Kidney epithelial cell (primary cell): ENCODE results near the gene EML1. TPM values are rescaled to one million over a fixed set of nuclear protein-coding genes. Genes with fewer than 3 reads are reported as not detected.
"Not testable (repeated sequence)": the region's sequence is repeated elsewhere in the genome, so short reads cannot be mapped to it uniquely, and the experiment has no call there.

Experiments
- DNase-seq: peaks from one replicate; pipeline ENCODE4 v3.0.0-alpha.2; 2010; ENCODE audit warnings: low read depth
- H3K27me3 ChIP-seq: 2 replicates; pipeline ENCODE4 v1.6.0; 2011; ENCODE audit warnings: low read length; ENCODE audit not compliant: control insufficient read depth, insufficient read depth
- H3K36me3 ChIP-seq: 2 replicates; pipeline ENCODE4 v1.5.1; 2011; ENCODE audit warnings: low read length; ENCODE audit not compliant: control insufficient read depth, insufficient read depth
- H3K4me3 ChIP-seq: 2 replicates; pipeline ENCODE4 v1.5.1; 2011; ENCODE audit warnings: low read depth, mild to moderate bottlenecking, control low read depth, low read length
- total RNA-seq: library from RNA; depleted of rRNA; stranded (reverse); fragments of >200 nt; gene quantifications from 2 replicates; pipeline ENCODE4 v1.2.3, GENCODE V29; 2015
- TF ChIP-seq, protein P1 (sequence below): IDR thresholded peaks from 2 replicates; pipeline ENCODE4 v1.5.1; 2011; ENCODE audit warnings: mild to moderate bottlenecking, moderate library complexity, low read length, control low read depth, inconsistent platforms; ENCODE audit not compliant: insufficient read depth, poor library complexity, severe bottlenecking

Gene EML1
- total RNA-seq, 1 donor from 2014 or later = 11.6 TPM

DNA sequence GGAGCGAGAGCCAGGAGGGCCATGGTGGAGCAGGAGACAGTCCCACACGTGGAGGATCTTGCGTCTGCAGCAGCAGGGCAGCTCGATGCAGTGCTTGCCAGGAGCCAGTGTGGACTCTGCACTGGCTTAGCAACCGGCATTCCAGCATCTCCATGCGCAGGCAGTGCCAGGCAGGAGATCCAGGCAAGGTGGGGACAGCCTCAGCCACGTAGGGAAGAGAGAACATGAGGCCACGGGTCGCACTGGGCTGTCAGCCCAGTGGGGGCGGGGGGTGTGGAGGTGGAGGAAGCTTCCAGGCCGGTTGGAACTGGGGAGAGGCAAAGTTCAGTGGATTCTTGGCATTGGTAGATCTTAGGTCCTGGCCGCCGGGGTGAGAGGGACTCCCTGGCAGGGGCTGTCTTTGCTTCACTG, 151.0 kb downstream of the EML1 start:
- no peak for DNase-seq
- Histone ChIP-seq H3K4me3 (no peak overlapping the region), H3K36me3 (no peaks in the 10 kb centered on the region), H3K27me3 (peaks cover 6% of the 10 kb centered on the region)
- TF ChIP-seq, protein P1, sequence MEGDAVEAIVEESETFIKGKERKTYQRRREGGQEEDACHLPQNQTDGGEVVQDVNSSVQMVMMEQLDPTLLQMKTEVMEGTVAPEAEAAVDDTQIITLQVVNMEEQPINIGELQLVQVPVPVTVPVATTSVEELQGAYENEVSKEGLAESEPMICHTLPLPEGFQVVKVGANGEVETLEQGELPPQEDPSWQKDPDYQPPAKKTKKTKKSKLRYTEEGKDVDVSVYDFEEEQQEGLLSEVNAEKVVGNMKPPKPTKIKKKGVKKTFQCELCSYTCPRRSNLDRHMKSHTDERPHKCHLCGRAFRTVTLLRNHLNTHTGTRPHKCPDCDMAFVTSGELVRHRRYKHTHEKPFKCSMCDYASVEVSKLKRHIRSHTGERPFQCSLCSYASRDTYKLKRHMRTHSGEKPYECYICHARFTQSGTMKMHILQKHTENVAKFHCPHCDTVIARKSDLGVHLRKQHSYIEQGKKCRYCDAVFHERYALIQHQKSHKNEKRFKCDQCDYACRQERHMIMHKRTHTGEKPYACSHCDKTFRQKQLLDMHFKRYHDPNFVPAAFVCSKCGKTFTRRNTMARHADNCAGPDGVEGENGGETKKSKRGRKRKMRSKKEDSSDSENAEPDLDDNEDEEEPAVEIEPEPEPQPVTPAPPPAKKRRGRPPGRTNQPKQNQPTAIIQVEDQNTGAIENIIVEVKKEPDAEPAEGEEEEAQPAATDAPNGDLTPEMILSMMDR = no peak

DNA sequence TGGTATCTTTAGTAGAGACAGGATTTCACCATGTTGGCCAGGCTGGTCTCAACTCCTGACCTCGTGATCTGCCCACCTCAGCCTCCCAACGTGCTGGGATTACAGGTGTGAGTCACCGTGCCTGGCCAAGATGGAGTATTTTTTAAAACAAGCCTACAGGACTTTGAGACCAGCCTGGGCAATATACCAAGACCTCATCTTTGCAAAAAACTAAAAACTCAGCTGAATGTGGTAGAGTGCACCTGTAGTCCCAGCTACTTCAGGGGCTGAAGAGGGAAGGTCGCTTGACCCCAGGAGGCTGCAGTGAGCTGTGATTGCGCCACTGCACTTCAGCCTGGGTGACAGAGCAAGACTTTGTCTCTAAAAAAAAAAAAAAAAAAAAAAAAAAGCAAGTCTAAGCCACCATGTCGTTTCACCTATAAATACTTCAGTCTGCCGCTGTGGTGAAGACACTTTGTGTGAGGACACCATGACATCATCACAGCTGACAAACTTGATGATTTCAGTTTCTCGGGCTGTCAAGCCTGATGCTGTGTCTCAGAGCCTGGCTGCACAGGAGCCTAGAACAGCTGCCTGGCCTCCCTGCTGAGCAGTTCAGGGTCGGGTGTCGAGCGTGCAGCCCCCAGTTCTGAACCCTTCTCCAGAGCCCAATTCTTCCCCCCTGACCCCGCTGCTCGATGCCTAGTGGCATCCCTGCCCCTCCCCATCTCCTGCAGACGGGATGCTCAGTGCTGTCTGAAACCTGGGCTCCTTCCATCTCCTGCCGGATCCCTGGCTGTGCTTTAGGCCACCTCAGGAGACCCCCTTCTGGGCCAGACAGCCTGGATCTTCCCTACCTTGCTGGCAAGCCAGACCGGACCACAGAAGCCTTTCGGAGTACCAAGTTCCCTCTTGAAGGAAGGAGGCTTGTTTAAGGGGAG, 152.8 kb downstream of the EML1 start:
- Histone ChIP-seq H3K36me3 (no peaks in the 10 kb centered on the region), H3K27me3 (peaks cover 11% of the 10 kb centered on the region), H3K4me3 (no peak overlapping the region)
- TF ChIP-seq, protein P1 = no peak
- DNase-seq = no peak

DNA sequence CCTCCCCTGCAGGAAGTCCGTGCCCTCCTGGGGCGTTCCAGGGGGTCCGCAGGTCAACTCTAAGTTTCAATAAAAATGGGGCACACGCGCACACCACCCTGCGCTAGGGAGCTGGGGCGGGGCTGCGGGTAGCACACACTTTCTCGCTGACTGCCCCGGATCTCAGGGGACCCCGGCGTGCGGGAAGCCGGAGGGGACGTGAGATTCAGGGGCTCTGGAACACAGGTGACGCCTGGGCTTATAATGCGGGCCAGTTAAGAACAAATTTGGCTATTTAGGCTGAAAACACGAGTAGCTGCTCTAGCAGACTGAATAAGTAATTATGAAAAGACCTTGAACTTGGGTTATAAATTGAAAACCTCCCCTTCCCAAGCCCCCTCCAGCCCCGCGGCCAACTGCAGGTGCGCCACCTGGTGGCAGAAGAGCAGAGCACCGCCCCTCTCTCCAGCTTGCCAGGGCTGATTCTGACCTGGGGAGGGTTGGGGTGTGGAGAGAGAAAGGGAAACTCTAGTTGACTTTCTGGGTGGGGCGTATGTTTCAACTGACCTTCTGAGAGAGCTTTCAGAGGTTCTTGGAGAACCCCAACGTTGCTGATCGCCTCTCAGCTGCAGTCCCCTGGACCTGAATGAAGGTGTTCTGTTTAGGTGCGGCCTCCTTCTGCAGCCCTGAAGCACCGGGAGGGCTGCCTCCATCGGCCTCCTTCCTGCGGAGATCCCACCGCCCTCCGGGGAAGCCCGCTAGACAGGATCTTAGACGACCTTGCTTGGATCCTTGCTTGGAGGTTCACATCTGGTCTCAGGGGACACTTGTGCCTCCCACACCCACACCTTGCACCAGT, 153.7 kb downstream of the EML1 start:
- DNase-seq = no peak
- H3K4me3 ChIP-seq = peak overlapping the region; percentile 12
- no peaks in the 10 kb centered on the region for H3K36me3 ChIP-seq
- TF ChIP-seq, protein P1 = peak; percentile 99
- peaks cover 15% of the 10 kb centered on the region for H3K27me3 ChIP-seq

DNA sequence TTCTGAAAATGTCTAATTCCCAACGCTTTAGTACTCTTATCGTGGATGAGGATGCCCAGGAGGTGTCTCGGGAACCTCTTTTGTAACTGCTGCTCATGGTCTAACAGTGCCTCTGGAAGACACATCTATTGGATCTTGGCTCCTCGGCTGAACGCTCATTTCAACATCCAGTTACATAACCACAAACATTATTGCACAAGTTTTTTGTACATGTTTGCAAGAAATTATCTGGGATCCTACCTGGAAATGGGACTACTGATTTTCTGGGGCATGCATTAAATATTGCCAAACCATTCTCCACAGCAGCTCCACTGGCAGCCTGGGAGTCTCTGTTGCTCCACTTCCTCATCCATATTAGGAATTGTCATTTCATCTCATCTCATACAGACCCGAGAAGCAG, 154.5 kb downstream of the EML1 start:
- Histone ChIP-seq H3K4me3 (no peak overlapping the region), H3K27me3 (peaks cover 15% of the 10 kb centered on the region), H3K36me3 (no peaks in the 10 kb centered on the region)
- DNase-seq = no peak
- TF ChIP-seq, protein P1 = no peak

DNA sequence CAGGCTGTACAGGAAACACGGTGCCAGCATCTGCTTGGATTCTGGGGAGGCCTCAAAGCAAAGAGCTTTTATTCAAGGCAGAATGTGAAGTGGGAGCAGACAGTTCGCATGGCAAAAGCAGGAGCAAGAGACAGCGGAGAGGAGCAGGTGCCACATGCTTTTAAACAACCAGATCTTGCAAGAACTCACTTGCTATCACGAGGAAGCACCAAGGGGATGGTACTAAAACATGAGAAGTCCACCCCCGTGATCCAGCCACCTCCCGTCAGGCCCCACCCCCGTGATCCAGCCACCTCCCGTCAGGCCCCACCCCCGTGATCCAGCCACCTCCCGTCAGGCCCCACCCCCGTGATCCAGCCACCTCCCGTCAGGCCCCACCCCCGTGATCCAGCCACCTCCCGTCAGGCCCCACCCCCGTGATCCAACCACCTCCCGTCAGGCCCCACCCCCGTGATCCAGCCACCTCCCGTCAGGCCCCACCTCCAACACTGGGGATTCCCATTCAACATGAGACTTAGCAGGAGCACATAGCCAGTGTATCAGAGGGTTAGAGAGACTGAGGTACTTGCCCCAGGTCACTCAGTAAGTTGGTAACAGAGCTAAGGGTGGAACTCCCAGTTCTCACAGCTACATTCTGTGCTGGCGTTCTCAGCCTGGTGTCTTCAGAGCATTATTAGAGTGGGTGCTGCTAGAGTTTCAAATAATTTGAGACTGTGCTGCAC, 156.0 kb downstream of the EML1 start:
- DNase-seq, H3K36me3 ChIP-seq, H3K4me3 ChIP-seq: not testable (repeated sequence)
- H3K27me3 ChIP-seq = peaks cover 20% of the 10 kb centered on the region

DNA sequence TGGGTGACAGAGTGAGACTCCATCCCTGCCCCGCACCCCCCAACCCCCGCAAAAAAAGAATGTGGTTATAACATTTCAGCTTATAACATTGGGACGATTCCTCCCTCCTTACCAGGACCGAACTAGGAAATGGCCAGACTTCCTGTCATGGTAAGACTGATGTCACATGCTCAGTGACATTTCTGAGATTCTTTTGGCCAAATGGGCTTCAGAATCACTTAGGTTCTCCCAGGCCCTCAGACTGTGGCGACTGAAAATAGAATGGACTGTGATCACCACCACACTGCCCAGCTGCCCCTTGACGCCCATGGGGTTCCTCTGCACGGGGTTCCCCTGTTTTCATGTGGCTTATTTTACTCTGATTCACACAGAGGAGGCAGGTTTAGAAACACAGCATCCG, 157.0 kb downstream of the EML1 start:
- no peaks in the 10 kb centered on the region for H3K36me3 ChIP-seq
- H3K4me3 ChIP-seq = no peak overlapping the region
- peaks cover 20% of the 10 kb centered on the region for H3K27me3 ChIP-seq
- no peak for DNase-seq
- TF ChIP-seq, protein P1 = no peak
